IPS-NIHi7 (cell line): Measurements from ENCODE around the gene TYSND1.
A peak's percentile ranks its signal among the peaks of the same experiment; 100 is the strongest.
"Not testable (repeated sequence)": the region's sequence is repeated elsewhere in the genome, so short reads cannot be mapped to it uniquely, and the experiment has no call there.

Source experiments
- DNase-seq: peaks from one replicate; pipeline ENCODE4 v3.0.0; 2012; ENCODE audit warnings: mixed read lengths; ENCODE audit errors: extremely low spot score

TYSND1 gene

DNA sequence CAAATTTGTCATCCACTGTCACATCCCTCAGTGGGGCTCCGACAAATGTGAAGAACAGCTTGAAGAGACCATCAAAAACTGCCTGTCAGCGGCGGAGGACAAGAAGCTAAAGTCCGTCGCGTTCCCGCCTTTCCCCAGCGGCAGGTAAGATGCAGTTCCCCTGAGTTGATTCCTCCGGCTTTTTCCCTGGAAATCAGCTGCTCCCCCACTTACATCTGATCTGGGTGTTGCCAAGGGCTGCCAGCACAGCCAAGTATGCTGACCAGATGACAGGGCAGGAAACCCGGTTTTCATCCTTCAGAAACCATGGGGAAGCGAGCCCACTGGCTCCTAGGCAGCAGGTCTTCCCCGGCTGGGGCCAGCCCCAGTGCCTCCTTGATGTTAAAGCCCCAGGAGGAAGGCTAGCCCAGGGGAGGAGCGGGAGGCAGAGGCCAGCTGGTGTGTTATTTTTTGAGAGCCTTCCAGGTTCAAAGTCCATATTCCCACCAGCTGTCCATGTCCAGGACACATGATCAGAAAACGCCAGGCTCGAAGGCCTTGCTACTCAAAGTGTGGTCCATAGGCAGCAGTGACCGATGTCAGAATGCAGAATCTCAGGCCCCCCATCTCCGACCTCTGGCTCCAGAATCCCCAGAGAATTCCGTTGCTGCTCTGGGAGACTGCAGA lies 37.3 kb downstream of the TYSND1 start:
- DNase-seq: no peak

DNA sequence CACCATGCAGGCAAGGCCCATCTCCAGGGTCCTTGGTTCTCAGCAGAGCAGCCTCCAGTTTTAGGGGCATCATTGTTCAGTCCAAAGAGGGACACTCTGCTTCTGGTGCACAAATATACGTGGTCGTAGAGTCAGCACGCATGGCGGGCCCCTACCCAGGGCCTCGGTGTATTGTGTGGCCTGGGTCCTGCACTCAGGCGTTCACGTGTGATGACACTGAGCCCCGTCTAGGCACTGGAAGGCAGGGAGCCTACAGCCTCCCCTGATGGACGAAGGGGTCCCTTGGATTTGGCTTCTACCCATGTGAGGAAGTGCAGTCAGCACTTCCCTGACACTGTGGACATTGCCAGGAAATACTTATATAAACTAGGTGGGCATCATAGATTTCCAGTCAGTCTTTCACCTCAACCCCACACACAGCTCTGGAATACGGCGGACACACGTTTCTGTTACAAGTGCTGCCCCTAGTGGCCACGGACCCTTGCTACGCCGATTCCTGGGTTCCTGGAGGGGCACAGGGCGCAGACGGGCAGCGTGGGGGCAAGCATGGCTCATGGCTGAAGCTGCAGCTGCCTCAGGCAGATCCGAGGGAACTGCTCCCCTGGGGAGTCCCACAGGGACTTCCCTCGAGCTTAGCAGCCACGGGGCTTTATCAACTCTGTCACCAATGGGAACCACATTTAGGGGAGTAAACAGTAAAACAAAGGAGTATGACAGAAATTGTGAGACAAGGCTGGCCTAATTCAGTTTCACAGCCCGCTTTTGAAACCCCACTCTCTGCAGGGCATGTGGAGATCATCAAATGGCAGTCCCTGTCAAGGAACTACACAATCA lies 39.3 kb downstream of the TYSND1 start:
- DNase-seq: peak; percentile 84

DNA sequence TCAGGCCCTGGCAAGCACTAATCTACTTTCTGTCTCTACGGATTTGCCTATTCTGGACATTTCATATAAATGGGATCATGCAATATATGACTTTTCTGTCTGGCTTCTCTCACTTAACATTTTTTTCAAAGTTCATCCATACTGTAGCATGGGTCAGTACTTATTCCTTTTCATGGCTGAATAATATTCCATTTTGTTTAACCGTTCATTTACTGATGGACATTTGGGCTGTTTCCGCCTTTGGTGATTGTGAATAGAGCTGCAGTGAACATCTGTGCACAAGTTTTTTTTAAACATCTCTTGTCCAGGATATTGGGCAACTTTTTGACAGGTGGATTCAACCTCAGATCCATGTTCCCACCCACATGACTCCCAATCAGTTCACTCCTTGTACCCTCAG lies 44.8 kb downstream of the TYSND1 start:
- DNase-seq: no peak

DNA sequence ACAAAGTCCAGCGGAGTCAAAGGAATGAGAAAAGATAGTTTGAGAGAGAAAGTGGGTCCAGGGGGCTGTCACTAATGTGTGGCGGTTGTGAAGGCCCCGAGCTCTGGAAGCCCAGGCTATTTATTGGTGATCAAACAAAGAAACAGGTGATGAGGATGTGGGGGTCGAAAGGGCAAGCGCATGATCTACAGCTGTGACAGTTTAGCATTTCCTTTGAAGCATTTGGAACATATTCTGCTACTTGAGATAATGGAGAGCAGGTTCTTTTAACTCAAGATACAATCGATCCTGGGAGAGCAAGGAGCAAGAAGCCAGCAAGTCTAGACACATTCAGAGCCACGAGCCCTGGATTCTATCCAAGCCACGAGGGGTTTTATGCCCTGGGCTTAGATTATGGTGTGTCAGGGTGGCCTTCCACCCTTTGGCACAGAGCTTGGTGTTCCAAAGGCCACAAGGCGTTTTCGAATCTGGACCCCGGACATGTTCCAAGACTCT lies 45.4 kb downstream of the TYSND1 start:
- DNase-seq: not testable (repeated sequence)

DNA sequence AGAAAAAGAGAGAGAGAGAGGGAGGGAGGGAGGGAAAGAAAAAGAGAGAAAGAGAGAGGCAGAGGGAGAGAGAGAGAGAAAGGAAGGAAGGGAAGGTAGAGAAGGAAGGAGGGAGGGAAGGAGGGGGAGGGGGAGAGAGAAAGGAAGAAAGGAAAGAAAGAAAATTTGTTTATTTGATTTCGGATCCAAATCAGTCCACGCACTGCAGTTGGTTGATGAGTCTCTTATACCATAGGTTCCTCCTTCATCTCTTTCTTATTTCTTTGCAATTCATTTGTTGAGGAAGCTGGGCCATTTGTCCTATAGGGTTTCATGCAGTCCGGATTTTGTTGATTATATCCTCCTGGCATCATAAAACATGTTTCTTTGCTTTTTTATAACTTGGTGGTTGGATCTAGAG lies 48.2 kb downstream of the TYSND1 start:
- DNase-seq: no peak

DNA sequence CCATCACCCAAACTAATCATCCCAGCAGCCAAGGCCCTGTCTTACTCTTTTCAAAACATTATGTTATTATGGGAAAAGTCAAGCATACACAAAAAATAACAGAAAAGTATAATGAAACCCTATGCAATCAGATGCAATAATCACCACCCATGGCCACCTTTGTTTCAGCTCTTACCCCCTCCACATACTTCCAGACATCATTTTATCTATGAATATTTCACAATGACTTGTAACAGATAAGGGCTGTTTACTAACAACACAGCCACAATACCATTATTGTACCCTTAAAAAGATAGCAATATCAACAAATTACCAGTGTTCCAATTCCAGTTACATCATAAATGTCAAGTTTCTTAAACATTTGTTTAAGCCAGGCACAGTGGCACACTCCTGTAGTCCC lies 49.0 kb downstream of the TYSND1 start:
- DNase-seq: no peak

DNA sequence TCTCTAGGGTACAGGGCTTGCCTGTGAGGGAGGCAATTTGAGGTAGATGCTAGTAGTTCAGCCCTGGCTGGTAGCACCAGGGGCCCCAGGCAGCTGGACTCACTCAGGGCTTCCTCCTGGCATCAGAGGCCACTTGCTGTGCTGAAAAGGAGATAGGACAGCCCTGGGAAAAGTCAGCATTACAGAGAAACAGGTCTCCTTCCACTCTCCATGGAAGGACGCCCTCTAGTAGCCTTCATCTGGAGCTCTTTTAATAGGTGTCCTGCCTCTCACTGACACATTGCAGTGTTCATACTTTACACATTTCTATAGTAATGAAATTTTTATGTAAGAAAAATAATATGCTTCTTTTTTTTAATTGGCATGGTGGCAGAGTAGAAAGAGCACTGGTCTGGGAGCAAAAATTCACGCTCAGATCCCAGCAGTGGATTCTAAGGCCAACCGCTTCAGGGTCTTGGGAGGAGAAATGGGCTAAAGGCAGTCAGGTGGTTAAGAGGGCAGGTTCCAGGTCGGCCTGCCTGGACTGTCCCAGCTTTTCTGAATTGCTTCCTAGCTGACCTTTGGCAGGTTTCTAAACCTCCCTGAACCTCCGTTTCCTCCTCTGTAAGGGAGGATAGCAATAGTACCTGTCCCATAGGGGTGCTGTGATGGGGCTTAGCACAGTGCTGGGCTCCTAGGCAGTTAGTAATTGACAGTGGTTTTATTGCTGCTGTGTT lies 49.6 kb downstream of the TYSND1 start:
- DNase-seq: no peak

DNA sequence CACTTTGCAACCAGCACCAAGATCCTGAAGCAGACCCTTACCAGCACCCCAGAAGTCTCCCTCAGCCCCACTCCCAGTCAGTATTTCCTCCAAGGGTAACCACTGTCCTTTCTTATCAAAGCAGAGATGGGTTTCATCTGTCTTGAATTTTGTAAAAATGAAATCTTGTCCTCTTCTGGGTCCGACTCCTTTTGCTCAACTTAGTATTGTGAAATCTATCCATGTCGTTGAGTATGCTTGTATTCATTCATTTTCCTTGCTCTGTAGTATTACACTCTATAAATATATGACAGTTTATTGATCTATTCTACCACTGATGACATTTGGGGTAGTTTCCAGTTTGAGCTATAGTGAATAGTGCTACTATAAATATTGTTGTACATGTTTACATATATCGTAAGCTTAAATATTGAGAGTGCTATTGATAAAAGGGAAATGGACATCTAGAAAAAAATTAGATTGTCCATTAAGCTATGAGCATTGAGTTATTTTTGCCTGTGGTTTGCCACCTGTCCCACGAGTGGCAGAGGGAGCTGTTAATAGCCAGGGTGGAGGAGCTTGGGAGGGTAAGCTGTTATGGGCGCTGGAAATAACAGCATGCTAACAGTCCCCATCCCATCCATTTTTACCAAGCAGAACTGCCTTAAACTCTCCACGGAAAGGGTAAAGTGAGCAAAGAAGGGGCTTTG lies 50.3 kb downstream of the TYSND1 start:
- DNase-seq: no peak

DNA sequence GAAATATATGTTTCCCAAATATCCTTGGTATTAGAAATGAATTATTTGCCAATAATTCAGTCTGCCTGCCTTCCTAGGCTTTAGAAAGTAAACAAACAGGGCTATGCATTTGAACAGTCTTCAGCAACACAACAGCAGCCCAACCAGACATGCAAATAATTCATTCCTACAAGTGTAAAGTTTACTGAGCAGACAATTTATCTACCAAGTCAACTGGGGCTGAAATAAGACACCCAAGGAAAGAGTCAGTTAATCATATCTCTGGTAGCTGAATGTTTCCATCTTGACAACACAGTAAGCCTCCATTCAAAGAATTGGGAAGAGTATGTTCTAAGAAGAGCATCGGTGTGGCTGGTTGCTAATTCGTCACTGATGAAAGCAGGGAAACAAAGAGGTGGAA lies 52.2 kb downstream of the TYSND1 start:
- DNase-seq: no peak

DNA sequence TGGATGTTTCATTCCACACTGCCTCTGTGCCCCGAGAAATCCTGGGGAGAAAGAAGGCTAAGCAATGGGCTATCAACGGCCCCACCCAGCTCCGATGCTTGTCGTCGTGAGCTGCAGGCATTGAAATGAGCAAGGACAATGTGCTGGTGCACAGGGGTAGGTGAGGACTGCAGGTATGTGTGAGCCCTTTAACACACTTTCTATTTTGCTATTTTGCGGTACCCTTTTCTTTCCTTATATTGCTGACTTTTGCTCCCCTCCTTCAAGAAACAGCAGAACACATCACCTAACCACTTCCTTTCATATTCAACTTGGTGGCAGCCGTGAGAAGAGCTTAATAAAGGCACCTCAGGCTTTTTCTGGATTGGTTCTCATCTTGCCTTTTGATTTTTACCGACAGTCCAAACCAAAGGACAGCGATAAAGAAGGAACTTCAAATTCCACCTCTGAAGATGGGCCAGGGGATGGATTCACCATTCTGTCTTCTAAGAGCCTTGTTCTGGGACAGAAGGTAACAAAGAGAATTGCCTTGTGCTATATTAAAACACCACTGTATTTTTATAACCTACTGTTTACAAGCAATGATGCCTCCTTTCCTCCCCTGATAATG lies 53.1 kb downstream of the TYSND1 start:
- DNase-seq: no peak

DNA sequence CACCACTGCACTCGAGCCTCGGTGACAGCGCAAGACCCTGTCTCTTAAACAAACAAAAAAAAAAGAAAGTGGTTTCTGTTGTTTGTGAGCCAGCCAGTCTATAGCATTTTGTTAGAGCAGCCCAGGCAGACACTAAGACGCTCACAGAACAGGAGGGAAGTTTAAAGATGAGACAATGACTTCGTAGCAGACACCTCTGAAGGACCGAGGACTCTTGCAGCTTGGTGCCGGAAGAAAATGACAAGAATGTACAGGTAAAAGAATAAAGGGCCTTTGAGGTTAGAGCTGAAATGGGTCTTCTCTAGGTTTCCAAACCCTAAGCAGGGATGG lies 54.1 kb downstream of the TYSND1 start:
- no peak for DNase-seq

DNA sequence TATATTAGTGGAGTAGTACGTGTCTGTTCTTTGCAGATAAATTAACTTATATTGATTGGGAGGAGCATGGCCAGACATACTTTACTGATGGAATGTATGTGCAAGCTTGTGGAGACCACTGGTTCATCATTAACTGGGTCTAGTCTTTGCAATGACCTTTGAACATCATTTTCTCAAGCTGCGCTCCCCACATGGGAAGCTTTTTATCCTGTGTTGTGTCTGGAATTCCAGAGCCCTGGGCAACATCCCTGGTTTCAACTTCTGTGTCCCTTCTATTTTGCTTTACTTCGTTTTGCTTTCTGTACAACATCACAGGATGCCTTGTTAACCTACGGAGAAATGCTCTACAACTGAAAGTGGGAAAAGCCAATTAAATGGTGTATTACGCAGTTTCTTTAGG lies 55.5 kb downstream of the TYSND1 start:
- DNase-seq: no peak

DNA sequence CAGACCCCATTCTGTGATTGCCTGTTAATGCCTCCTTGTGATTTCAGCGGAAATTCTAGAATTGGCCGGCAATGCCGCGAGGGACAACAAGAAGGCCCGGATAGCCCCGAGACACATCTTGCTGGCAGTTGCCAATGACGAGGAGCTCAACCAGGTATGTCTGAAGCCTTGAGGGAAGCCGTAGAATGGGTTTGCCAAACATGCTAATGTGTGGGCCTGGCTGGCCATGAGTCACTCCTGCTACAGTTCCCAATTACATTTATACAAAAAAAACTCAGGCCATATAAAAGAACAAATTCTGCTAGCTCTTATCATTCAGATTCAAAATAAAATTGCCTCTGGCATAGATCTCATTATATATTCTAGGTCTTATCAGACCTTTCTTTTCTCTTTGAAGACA lies 56.5 kb downstream of the TYSND1 start:
- DNase-seq: no peak

DNA sequence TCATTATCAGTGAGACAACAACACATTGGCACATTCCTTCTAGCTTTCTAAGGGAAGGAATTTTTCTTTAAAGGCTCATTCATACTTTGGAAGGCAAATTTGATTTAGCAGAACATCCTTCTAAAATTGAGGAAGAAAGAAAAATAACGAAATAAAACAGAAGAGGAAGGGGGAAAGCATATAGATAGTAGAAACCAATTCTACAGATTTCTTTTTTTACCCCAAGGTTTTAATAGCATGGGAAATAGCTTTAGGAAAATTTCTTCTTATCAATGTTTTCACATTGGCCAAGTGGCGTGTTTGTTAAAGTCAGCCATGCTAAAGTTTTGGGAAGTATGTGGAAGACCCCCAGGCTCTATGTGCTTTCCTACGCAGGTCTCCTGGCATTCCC lies 58.2 kb downstream of the TYSND1 start:
- no peak for DNase-seq
